ENCODE results near the gene GREB1.

Gene GREB1

GRCh38 chr2:11665510-11666362 lies 131.9 kb downstream of the GREB1 start:
- no peak for DNase-seq (ENCODE audit: low spot score)

- no peak for DNase-seq (ENCODE audit: low spot score)
Measured at GRCh38 chr2:11667194-11667593, 133.3 kb downstream of the GREB1 start.

- no peak for DNase-seq (ENCODE audit: low spot score)
Measured at GRCh38 chr2:11667866-11668637, 134.2 kb downstream of the GREB1 start.

GRCh38 chr2:11669454-11670291 lies 135.8 kb downstream of the GREB1 start, which contains the start of gene NTSR2:
NTSR2 (minus strand) TSS chr2:11670195; CDS start chr2:11670129, 66 bp downstream.
- peak; percentile 60 for DNase-seq (ENCODE audit: low spot score)

GRCh38 chr2:11672407-11672806 lies 138.6 kb downstream of the GREB1 start:
- no peak for DNase-seq (ENCODE audit: low spot score)

- DNase-seq (ENCODE audit: low spot score): no peak
Measured at GRCh38 chr2:11674983-11675382, 141.1 kb downstream of the GREB1 start.

GRCh38 chr2:11675423-11676112 lies 141.7 kb downstream of the GREB1 start:
- no peak for DNase-seq (ENCODE audit: low spot score)

- no peak for DNase-seq (ENCODE audit: low spot score)
Measured at GRCh38 chr2:11676640-11677039, 142.8 kb downstream of the GREB1 start.

GRCh38 chr2:11677136-11678055 lies 143.6 kb downstream of the GREB1 start:
- DNase-seq (ENCODE audit: low spot score): no peak

- DNase-seq (ENCODE audit: low spot score): no peak
Measured at GRCh38 chr2:11678306-11678960, 144.6 kb downstream of the GREB1 start.

- DNase-seq (ENCODE audit: low spot score): no peak
Measured at GRCh38 chr2:11679016-11679415, 145.2 kb downstream of the GREB1 start.

GRCh38 chr2:11679486-11680181 lies 145.8 kb downstream of the GREB1 start:
- DNase-seq (ENCODE audit: low spot score): no peak

- DNase-seq (ENCODE audit: low spot score): no peak
Measured at GRCh38 chr2:11680182-11680900, 146.5 kb downstream of the GREB1 start.

GRCh38 chr2:11680901-11681721 lies 147.3 kb downstream of the GREB1 start:
- no peak for DNase-seq (ENCODE audit: low spot score)

GRCh38 chr2:11681722-11682589 lies 148.1 kb downstream of the GREB1 start:
- peak; percentile 94 for DNase-seq (ENCODE audit: low spot score)

GRCh38 chr2:11682590-11682915 lies 148.7 kb downstream of the GREB1 start:
- DNase-seq (ENCODE audit: low spot score): no peak

GRCh38 chr2:11683476-11683875 lies 149.6 kb downstream of the GREB1 start:
- no peak for DNase-seq (ENCODE audit: low spot score)

Data from HuH-7 (cell line).